HG03280 (cell line): Measurements from ENCODE around the gene ZNF546.
"Not testable (repeated sequence)": the region's sequence is repeated elsewhere in the genome, so short reads cannot be mapped to it uniquely, and the experiment has no call there.

ENCODE experiments used
- ATAC-seq: cut with Tn5 transposase; IDR thresholded peaks from one replicate; pipeline ENCODE4 v1.9.1; 2021; ENCODE audit warnings: mild to moderate bottlenecking, moderate library complexity; ENCODE audit not compliant: unreplicated experiment

The ZNF546 gene

GRCh38 chr19:39983695-39984300, 13.1 kb upstream of the ZNF546 start:
- no peak for ATAC-seq

DNA sequence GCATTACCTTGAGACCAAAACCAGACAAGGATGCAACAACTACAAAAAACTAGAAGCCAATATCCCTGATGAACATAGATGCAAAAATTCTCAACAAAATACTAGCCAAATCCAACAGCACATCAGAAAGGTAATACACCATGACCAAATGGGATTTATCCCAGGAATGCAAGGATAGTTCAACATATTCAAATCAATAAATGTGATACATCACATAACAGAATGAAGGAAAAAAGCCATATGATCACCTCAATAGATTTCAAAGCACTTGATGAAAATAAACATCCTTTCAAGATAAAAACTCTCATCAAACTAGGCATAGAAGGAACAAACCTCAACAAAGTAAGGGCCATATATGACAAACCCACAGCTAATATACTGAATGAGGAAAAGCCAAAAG, 10.2 kb upstream of the ZNF546 start:
- ATAC-seq: no peak

DNA sequence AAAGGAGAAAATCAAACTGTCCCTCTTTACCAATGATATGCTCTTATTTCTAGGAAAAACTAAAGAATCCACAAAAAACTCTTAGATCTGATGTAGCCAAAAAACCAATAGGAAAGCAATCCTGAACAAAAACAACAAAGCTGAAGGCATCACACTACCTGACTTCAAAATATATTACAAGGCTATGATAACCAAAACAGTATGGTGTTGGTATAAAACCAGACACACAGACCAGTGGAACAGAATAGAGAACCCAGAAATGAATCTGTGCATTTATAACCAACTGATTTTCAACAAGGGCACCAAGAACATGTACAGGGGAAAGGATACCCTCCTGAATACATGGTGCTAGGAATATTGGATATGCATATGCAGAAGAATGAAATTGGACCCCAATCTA, 9.7 kb upstream of the ZNF546 start:
- ATAC-seq: no peak

DNA sequence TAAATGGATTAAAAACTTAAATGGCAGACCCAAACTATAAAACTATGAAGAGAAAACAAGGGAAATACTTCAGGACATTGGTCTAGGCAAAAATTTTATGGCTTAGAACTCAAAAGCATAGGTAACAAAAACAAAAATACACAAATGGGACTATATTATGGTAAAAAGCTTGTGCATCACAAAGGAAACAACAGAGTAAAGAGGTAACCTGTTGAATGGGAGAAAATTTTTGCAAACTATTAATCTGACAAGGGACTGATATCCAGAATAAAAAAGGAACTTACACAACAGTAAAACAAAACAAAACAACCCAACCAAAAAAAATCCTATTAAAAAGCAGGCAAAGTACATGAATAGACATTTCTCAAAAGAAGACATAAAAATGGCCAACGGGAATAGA, 9.3 kb upstream of the ZNF546 start:
- ATAC-seq: no peak

DNA sequence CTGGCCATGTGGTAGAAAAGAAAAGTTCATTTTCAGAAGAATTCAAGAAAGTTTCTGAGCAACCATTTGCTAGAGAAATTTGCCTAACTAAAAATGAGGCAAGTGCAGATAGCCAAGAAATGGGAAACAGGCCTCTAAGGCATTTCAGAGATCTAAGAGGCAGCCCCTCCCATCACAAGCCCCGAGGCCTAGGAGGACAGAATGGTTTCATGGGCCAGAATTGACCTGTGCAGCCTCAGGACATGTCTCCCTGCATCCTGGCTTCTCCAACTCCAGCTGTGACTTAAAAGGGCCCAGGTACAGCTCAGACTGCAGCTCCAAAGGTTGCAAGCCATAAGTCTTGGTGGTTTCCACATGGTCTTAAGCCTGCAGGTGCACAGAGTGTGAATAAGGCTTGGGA, 3.3 kb upstream of the ZNF546 start:
- no peak for ATAC-seq

DNA sequence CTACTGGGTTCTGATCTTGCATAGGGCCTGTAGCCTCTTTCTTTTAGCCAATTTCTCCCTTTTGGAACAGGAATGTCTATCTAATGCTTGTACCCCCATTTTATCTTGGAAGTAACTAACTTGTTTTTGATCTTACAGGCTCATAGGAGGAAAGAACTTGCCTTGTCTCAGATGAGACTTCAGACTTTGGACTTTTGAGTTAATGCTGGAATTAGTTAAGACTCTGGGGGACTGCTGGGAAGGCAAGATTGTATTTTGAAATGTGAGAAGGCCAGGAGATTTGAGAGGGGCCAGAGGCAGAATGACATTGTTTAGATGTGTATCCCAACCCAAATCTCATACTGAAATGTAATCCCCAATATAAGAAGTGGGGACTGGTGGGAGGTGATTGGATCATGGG, 2.5 kb upstream of the ZNF546 start:
- ATAC-seq: no peak

- ATAC-seq: no peak
Observed at GRCh38 chr19:39995794-39996193, 1.1 kb upstream of the ZNF546 start.

GRCh38 chr19:39996218-39996810, 546 bp upstream of the ZNF546 start:
- ATAC-seq: peak; percentile 29

DNA sequence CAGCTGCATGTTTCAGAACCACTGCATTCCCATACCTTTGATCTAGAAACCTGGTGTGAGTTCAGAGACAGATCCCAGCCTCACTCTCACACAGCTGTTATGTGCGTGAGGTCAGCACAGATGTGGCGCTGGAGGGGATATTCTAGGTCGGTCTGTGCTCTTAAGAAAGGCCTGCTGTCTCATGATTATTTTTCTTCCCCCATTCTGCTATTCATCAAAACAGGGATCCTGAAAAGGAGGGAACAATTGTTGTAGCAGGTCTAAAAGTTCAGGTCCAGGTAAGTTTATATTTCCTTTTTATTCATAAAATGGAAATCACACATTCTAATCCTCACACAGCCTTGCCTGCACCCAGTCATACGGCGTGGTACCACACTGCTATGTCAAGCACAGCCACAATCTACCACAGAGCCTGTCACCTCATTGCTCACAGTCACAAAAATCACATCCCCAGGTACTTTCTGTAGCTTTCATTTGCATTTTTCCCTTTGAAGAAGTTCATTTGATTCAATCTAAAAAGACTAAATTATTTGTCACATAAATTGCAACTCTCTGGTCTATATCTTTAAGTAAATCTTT, 867 bp downstream of the ZNF546 start:
- ATAC-seq: no peak

DNA sequence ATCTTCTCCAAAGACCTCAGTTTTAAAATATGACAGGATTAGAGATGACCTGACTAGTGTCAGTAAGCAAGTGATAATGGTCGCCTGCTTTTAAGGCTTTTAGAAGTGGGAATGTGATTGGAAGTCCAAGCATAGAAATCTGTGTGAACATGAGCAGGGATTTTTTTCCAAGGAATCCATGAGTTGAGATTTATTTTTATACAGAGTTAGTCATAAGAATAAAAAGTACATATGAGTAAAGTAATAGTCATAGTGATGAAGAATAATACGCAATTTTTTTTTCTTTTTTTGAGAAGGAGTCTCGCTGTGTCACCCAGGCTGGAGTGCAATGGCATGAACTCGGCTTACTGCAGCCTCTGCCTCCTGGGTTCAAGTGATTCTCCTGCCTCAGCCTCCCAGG, 1.6 kb downstream of the ZNF546 start:
- ATAC-seq: no peak

GRCh38 chr19:40005691-40006272, 8.9 kb downstream of the ZNF546 start:
- no peak for ATAC-seq

- ATAC-seq: no peak
Observed at GRCh38 chr19:40006273-40006691, 9.4 kb downstream of the ZNF546 start.

DNA sequence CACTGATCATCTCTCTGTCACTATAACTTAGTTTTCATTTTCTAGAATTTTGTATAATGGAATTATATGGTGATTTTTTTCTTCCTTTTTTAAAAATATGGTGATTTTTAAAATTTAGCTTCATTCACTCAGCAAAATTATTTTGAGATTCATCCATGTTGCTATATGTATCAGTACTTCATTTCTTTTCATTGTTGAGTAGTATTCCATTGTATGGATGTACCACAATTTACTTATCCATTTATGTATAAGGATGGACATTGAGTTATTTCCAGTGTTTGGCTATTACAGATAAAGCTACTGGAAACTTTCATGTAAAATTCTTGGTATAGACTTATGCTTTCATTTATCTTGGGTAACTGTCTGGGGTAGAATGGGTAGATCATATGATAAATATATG, 12.8 kb downstream of the ZNF546 start:
- ATAC-seq: no peak

DNA sequence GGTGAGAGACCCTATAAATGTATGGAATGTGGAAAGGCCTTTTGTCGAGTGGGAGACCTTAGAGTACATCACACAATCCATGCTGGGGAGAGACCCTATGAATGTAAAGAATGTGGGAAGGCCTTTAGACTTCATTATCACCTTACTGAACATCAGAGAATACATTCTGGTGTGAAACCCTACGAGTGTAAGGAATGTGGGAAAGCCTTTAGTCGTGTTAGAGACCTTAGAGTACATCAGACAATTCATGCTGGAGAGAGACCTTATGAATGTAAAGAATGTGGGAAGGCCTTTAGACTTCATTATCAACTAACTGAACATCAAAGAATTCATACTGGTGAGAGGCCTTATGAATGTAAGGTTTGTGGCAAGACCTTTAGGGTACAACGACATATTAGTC, 17.1 kb downstream of the ZNF546 start:
- no peak for ATAC-seq

- no peak for ATAC-seq
Observed at GRCh38 chr19:40023969-40024368, 27.1 kb downstream of the ZNF546 start.

GRCh38 chr19:40025938-40026596, 29.2 kb downstream of the ZNF546 start:
- no peak for ATAC-seq

GRCh38 chr19:40026597-40026970, 29.7 kb downstream of the ZNF546 start:
- ATAC-seq: no peak

GRCh38 chr19:40033989-40034560, 37.2 kb downstream of the ZNF546 start:
- no peak for ATAC-seq

DNA sequence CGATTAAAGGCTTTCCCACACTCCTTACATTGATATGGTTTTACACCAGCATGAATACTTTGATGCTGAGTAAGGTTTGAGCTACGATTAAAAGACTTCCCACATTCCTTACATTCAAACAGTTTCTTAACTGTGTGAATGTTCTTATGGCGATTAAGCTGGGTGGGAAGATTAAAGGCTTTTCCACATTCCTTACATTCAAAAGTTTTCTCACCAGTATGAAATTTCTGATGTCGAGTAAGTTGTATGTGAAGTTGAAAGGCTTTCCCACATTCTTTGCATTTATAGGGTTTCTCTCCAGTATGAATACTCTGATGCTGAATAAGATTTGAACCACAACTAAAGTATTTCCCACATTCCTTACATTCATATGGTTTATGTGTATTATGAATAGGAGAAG, 39.1 kb downstream of the ZNF546 start:
- no peak for ATAC-seq

GRCh38 chr19:40038047-40038446, 41.2 kb downstream of the ZNF546 start:
- not testable (repeated sequence) for ATAC-seq

GRCh38 chr19:40041718-40042117, 44.9 kb downstream of the ZNF546 start:
- ATAC-seq: not testable (repeated sequence)

DNA sequence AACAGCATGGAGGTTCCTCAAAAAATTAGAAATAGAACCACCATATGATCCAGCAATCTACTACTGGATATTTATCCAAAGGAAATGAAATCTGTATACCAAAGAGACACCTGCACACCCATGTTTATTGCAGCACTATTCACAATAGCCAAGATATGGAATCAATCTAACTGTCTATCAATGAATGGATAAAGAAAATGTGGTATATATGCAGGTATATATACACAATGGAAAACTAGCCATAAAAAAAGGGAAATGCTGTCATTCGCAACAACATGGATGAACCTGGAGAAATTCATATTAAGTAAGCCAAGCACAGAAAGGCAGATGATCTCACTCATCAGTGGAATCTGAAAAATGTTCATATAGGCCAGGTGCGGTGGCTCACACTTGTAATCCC, 56.6 kb downstream of the ZNF546 start:
- ATAC-seq: no peak
